ENCODE measurements around the gene FBXL7.

GRCh38 chr5:15620501-15620900 is 120.5 kb downstream of the FBXL7 start:
- TF ChIP-seq REST (IDR thresholded peaks at IDR 0.05; ENCODE audit: low read depth) (no peak), USF1 (IDR thresholded peaks at IDR 0.05) (no peak), NFIC (IDR thresholded peaks at IDR 0.05) (no peak), MAX (IDR thresholded peaks at IDR 0.05) (no peak), EP300 (IDR thresholded peaks at IDR 0.05; ENCODE audit: borderline replicate concordance) (no peak), CEBPB (IDR thresholded peaks at IDR 0.05) (no peak), RAD21 (IDR thresholded peaks at IDR 0.05; ENCODE audit: low read depth) (no peak), ZBTB7A (IDR thresholded peaks at IDR 0.05; ENCODE audit: low read depth) (no peak), TAF1 (IDR thresholded peaks at IDR 0.05; ENCODE audit: low read depth) (no peak), EGR1 (IDR thresholded peaks at IDR 0.05) (no peak)

All from Ishikawa (cell line).